Measurements from ENCODE around the gene RBMS2.
"Not testable (repeated sequence)": the region's sequence is repeated elsewhere in the genome, so short reads cannot be mapped to it uniquely, and the experiment has no call there.

RBMS2 gene

DNA sequence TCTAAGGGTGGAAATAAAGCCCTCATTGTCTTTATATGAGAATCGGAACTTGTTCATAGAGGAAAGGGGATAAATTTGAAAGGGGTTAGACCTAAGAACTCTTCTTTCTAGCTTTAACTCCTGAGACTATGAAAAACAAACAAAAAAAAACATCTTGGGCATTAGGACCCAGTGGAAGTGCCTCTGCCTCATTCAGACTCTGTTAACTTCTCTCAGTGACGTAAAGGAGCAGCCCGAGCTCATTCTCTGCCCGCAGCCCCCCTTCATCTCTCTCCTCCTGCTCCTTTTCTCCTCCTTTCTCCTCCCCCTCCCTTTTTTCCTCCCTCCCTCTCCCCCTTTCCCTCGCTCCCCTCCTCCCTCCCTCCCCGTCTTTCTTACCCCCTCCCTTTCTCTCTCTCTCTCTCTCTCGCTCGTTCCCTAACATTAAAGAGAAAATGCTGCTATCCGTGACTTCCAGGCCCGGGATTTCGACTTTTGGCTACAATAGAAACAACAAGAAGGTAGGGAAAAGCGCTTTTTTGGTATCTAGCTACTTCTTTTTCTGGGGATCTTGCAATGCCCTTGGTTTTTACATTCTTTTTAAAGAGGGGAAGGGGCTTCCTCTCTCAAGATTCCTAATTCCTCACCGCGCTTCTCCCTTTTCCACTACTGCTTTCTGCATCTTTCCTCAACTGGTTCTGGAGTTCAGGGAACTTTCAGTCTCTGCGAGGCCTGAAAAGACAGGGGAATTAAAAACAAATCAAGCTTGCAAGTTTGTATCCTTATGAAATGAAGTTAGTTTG is at the start of gene RBMS2:
RBMS2 (plus strand) TSS at position 231 of the 782 bp plus-strand sequence; CDS start at position 435, 204 bp downstream.
- DNase-seq (ENCODE audit: low read depth in 2 of 2) = no peak

GRCh38 chr12:56474389-56474788 is 47.2 kb upstream of the RBMS2 start:
- DNase-seq (ENCODE audit: low read depth in 2 of 2) = no peak

DNA sequence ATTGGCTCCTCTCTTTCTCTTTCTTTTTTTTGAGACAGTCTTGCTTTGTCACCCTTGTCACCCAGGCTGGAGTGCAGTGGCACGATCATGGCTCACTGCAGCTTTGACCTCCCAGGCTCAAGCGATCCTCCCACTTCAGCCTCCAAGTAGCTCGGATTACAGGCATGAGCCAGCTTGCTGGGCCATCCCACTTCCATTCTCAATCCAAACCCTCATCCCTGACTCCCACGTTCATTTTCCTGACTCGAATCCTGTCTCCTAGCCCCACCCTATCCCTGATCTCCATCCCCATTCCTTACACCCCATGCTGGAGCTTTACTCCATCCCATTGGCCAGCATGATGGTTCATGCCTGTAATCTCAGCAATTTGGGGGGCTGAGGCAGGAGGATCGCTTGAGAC is 45.5 kb upstream of the RBMS2 start:
- DNase-seq (ENCODE audit: low read depth in 2 of 2) = no peak

DNA sequence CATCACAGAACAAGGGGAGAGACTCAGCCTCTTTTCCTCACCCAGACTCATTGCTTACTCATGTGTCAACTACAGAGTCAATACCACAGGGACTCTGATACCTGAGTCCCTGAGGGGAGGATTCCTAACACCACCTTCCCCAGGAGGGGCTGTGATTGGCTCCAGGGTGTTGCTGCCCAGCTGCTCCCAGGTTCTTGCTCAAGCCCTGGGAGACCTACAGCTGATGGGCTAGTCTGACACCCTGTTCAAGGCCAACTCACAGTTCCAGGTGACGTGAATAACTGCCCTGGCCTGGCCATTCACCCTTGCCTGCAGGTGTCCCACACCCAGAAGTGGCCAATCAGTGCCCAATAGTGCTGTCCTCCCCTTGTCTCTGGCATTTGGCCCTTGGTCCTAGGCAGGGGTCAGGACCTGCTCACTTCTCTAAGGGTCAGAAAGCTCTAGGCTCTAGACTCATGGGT is 44.6 kb upstream of the RBMS2 start:
- no peak for DNase-seq (ENCODE audit: low read depth in 2 of 2)

- no peak for DNase-seq (ENCODE audit: low read depth in 2 of 2)
Observed at GRCh38 chr12:56477521-56478225, 43.9 kb upstream of the RBMS2 start.

- DNase-seq (ENCODE audit: low read depth in 2 of 2) = no peak
Observed at GRCh38 chr12:56479625-56480024, 42.0 kb upstream of the RBMS2 start.

- DNase-seq (ENCODE audit: low read depth in 2 of 2) = no peak
Observed at GRCh38 chr12:56484566-56484965, 37.1 kb upstream of the RBMS2 start.

DNA sequence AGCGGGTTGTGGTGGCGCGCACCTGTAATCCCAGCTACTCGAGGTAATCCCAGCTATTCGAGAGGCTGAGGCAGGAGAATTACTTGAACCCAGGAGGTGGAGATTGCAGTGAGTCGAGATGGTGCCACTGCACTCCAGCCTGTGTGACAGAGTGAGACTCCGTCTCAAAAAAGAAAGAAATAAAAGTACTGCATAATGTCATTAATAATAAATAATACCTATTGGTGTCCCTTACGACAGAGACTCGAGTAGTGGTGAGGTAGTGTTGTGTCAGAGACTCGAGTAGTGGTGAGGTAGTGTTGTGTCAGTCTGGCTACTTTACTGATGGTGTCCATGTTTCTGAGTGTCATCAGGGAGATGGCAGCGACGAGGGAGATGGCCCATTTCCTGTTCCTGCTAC is 34.9 kb upstream of the RBMS2 start:
- DNase-seq (ENCODE audit: low read depth in 2 of 2) = no peak

- no peak for DNase-seq (ENCODE audit: low read depth in 2 of 2)
Observed at GRCh38 chr12:56487448-56488040, 34.1 kb upstream of the RBMS2 start.

GRCh38 chr12:56488041-56488955 is 33.3 kb upstream of the RBMS2 start, which contains the start of gene GLS2:
TSS of gene GLS2 (minus strand) at chr12:56488161. CDS start at chr12:56488118, 43 bp downstream.
- DNase-seq (ENCODE audit: low read depth in 2 of 2) = peak; percentile 48 to 60

DNA sequence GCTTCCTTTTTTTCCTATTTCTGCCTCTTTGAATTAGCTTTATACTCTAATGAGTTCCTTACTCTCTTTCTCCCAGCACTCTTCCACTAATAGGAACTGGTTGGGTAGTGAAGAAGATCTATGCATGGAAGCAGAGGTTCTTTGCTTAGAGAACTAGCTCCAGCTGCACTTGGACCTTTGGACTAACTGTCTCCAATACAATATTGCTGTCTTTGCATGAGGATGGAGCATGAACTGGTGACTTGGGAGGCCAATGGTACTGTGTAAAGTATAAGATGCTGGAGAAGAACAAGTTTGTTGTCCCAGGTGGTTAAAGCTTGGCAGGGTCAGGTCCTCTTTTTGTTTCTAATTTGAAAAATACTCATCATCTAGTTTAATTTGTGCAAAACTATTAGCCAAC is 31.3 kb upstream of the RBMS2 start:
- no peak for DNase-seq (ENCODE audit: low read depth in 2 of 2)

DNA sequence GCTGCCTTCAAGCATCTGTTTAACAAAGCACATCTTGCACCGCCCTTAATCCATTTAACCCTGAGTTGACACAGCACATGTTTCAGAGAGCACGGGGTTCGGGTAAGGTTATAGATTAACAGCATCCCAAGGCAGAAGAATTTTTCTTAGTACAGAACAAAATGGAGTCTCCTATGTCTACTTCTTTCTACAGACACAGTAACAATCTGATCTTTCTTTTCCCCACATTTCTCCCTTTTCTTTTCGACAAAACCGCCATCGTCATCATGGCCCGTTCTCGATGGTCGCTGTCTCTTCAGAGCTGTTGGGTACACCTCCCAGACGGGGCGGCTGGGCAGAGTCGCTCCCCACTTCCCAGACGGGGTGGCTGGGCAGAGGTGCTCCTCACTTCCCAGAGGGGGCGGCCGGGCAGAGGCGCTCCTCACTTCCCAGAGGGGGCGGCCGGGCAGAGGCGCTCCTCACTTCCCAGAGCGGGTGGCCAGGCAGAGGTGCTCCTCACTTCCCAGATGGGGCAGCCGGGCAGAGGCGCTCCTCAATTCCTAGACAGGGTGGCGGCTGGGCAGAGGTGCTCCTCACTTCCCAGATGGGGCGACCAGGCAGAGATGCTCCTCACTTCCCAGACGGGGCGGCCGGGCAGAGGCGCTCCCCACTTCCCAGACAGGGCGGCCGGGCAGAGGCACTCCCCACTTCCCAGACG is 28.1 kb upstream of the RBMS2 start:
- not testable (repeated sequence) for DNase-seq (ENCODE audit: low read depth in 2 of 2)

- not testable (repeated sequence) for DNase-seq (ENCODE audit: low read depth in 2 of 2)
Observed at GRCh38 chr12:56494106-56494415, 27.6 kb upstream of the RBMS2 start.

GRCh38 chr12:56494481-56494880 is 27.1 kb upstream of the RBMS2 start:
- DNase-seq (ENCODE audit: low read depth in 2 of 2) = not testable (repeated sequence)

DNA sequence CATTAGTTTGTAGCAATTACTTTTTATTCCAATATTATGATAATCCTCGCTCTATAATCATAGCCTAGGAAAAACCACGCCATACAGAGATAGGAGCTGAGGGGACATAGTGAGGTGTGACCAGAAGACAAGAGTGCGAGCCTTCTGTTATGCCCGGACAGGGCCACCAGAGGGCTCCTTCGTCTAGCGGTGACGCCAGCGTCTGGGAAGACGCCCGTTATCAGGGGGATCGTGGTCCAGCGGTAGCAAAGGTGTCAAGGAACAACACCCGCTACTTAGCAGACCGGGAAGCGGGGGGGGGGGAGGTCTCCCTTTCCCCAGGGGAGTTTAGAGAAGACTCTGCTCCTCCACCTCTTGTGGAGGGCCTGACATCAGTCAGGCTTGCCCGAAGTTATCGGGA is 24.9 kb upstream of the RBMS2 start:
- DNase-seq (ENCODE audit: low read depth in 2 of 2) = peak; percentile 50 to 58

DNA sequence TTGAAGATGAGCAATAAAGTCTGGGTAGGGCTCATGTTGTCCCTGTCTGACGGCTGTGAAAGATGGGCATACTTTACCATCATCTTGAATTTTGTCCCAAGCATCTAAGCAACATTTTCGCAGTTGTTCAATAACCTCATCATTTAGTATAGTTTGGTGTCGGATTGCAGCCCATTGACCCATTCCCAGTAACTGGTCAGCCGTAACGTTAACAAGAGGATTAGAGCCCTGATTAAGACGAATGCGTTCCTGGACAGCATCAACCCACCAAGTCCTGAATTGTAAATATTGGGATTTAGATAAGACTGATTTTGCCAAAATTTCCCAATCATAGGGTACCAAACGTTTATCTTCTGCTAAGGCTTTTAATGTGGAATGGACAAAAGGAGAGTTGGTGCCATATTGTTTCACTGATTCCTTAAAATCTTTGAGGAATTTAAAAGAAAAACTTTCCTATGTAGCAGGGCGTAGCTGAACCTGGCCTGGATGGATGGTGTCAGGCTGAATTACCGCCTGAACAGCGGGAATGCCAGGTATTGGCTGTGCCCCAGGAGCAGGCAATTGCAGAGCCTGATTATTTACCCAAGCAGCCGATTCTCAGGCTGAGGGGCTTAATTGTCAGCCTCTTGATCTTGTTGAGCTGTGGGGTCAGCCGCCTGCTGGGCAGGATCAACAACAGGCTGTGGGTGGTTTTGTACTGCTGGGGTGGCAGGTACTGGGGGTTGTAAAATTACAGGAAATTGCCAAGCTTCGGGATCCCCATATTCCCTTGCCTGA is 23.3 kb upstream of the RBMS2 start:
- DNase-seq (ENCODE audit: low read depth in 2 of 2) = not testable (repeated sequence)

DNA sequence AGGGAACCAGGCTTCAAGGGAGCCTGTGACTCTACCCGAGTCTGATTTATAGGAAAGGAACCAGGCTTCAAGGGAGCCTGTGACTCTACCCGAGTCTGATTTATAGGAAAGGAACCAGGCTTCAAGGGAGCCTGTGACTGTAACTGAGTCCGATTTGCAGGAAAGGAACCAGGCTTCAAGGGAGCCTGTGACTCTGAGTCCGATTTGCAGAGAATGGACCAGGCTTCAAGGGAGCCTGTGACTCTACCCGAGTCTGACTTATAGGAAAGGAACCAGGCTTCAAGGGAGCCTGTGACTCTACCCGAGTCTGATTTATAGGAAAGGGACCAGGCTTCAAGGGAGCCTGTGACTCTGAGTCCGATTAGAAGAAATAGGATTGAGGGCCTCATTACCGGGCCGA is 22.2 kb upstream of the RBMS2 start:
- DNase-seq (ENCODE audit: low read depth in 2 of 2) = not testable (repeated sequence)

DNA sequence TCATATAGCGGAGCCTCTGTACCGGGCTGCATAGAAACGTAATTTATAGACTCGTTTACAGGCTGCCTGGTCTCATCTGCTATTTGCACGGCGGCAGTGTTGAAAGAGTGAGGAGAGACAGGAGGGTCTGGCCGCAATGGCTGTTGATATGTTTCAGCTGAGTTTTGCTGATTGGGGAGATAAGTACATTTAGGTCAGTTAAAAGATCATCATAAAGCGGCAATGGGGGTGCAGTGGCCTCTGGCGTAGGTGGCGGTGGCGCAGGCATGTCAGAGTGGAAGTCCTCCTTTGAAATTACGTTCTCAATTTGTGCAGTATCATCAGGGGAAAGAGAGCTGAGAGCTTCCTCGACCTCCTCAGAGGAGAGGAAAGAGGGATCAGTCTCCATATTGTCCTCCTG is 21.7 kb upstream of the RBMS2 start:
- not testable (repeated sequence) for DNase-seq (ENCODE audit: low read depth in 2 of 2)

DNA sequence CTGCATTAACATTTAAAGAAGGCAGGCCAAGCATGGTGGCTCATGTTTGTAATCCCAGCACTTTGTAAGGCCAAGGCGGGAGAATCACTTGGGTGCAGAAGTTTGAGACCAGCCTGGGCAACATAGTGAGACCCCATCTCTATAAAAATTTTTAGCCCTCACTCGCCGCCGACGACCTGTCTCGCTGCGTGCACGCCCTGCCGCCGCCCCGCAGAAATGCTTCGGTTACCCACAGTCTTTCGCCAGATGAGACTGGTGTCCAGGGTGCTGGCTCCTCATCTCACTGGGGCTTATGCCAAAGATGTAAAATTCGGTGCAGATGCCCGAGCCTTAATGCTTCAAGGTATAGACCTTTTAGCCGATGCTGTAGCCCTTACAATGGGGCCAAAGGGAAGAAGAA is 10.8 kb upstream of the RBMS2 start:
- DNase-seq (ENCODE audit: low read depth in 2 of 2) = no peak

DNA sequence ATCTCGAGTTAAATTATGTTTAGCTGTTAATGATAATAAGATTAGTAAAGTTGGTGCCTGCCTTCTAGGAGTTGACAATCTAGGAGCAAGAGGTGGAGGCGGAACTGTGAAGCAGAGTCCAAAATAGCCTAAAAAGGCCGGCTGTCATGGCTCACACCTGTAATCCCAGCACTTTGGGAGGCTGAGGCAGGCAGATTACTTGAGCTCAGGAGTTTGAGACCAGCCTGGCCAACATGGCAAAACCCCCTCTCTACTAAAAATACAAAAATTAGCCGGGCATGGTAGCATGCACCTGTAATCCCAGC is 7.7 kb upstream of the RBMS2 start:
- not testable (repeated sequence) for DNase-seq (ENCODE audit: low read depth in 2 of 2)
